Measurements from ENCODE around the gene FHIT.

FHIT gene

GRCh38 chr3:60102154-60102553, 1149.1 kb downstream of the FHIT start:
- no peak overlapping the region for H3K4me3 ChIP-seq (ENCODE audit: low read depth, low read length)
- no peak for DNase-seq (ENCODE audit: low read depth)
- in situ Hi-C loops (cut with HindIII; ENCODE audit: low sequenced_read_pairs) = no loop called here
- no peak for TF ChIP-seq CTCF (IDR thresholded peaks at IDR 0.05; ENCODE audit: low read depth, low read length, missing control alignments)

DNA sequence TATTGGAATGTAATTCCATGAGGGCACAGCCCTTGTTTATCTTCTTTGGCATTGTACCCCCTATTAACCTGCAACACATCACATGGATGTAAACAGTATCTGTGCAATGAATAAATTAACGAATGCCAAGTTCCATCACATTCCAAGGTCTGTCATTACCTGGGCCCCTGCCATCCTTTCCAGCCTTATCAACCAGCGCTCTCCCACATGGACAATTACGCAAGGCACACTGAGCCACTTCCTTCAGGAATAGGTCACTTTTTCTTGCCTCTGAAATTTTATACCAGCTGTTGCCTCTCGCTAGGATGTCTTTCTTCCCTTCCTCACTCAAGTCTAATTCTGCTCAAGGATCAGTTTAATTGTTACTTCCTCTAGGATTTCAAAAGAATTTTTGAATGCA, 1149.6 kb downstream of the FHIT start:
- no peak overlapping the region for H3K4me3 ChIP-seq (ENCODE audit: low read depth, low read length)
- in situ Hi-C loops (cut with HindIII; ENCODE audit: low sequenced_read_pairs) = no loop called here
- no peak for TF ChIP-seq CTCF (IDR thresholded peaks at IDR 0.05; ENCODE audit: low read depth, low read length, missing control alignments)
- no peak for DNase-seq (ENCODE audit: low read depth)

- no peak for TF ChIP-seq CTCF (IDR thresholded peaks at IDR 0.05; ENCODE audit: low read depth, low read length, missing control alignments)
- in situ Hi-C loops (cut with HindIII; ENCODE audit: low sequenced_read_pairs) = no loop called here
Measured at GRCh38 chr3:60096403-60096802, 1154.8 kb downstream of the FHIT start.

DNA sequence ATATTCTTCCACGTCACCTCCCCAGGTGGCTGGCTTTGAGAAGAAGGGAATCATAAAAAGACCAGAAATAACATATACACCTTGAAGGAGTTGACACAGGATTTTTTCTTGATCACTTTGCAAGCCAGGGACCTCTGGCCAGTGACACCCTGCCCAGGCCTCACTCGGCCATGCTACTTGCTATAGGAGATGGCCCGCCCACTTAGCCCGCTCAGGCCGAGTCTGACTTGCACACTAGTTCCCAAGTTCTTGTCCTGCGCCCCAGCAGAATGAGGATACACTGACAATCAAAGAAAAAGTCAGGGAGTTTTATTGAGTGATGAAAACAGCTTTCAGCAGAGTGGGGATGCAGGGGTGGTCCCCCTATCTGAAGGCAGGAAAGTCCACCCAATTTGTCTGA, 1155.3 kb downstream of the FHIT start:
- in situ Hi-C loops (cut with HindIII; ENCODE audit: low sequenced_read_pairs) = no loop called here
- no peak for DNase-seq (ENCODE audit: low read depth)
- no peak for TF ChIP-seq CTCF (IDR thresholded peaks at IDR 0.05; ENCODE audit: low read depth, low read length, missing control alignments)
- no peak overlapping the region for H3K4me3 ChIP-seq (ENCODE audit: low read depth, low read length)

More at GRCh38 chr3:60096403-60096802, 1154.8 kb downstream of the FHIT start:
- no peak overlapping the region for H3K4me3 ChIP-seq (ENCODE audit: low read depth, low read length)
- no peak for DNase-seq (ENCODE audit: low read depth)

DNA sequence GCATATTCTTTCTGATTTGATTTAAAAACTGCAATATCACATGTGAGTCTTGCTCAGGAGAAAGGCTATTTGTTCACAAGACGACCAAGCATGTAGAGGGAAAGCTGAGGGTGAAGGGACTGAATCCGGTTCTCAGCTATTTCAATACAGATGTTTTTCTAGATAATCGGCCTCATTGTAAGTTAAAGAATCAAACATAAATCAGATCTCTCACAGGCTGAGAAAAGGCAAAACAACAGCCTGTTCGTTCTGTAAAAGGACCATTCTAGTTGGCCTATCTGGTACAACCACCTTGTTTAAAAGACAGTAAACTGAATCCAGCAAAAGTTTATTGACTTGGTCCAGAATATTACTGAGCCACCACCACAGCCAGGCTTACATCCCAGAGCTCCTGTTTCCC, 1155.7 kb downstream of the FHIT start:
- H3K4me3 ChIP-seq (ENCODE audit: low read depth, low read length) = no peak overlapping the region
- DNase-seq (ENCODE audit: low read depth) = no peak
- no peak for TF ChIP-seq CTCF (IDR thresholded peaks at IDR 0.05; ENCODE audit: low read depth, low read length, missing control alignments)
- in situ Hi-C loops (cut with HindIII; ENCODE audit: low sequenced_read_pairs) = no loop called here

DNA sequence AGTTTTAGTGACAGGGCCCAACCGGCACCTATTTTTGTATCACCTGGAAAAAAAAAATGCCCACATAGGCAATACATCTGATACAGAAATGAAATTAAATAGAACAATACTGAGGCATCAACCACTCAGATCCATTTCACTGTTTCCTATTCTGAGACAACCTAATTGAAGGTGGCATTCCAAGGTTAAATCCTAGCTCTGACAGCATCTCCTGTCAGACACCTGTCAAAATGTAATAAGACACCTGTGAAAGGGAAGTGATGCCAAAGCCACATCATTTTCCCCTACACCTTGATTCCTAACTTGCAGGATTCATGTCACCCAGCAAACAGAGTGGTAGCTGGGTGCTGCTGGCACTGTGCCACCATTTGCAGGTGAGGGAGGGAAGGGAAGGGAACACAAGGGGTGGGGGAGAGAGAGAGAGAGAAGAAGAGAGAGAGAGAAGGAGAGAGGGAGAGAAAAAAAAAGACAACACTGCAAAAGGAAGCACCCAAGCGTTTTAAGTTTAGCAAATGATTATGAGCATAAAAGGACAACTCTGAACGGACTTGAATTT, 1156.8 kb downstream of the FHIT start:
- in situ Hi-C loops (cut with HindIII; ENCODE audit: low sequenced_read_pairs) = no loop called here
- no peak for TF ChIP-seq CTCF (IDR thresholded peaks at IDR 0.05; ENCODE audit: low read depth, low read length, missing control alignments)
- H3K4me3 ChIP-seq (ENCODE audit: low read depth, low read length) = no peak overlapping the region
- no peak for DNase-seq (ENCODE audit: low read depth)

DNA sequence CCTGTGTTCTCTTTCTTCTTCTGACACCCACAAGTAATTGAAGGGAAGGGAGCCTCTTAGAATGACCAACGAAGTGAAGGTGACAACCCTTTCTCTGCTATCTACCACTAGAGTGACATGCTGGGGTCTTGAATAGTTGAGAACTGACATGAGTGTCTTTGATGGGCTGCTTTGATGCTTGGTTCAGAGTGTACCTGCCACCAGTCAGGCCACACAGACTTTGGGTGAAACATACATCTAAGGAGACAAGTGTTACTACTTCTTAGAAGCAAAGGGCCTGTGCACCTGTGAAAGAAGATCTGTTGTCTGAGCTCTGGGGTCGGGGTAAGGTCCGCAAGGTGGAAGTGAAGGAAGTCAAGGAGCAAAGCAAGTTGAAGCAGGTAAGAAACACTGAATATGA, 1160.7 kb downstream of the FHIT start:
- no peak for DNase-seq (ENCODE audit: low read depth)
- in situ Hi-C loops (cut with HindIII; ENCODE audit: low sequenced_read_pairs) = no loop called here
- H3K4me3 ChIP-seq (ENCODE audit: low read depth, low read length) = no peak overlapping the region
- TF ChIP-seq CTCF (IDR thresholded peaks at IDR 0.05; ENCODE audit: low read depth, low read length, missing control alignments) = no peak

All from astrocyte of the cerebellum (primary cell).